Measurements from ENCODE around the gene SCYL2.
"Not testable (repeated sequence)": the region's sequence is repeated elsewhere in the genome, so short reads cannot be mapped to it uniquely, and the experiment has no call there.

SCYL2 gene

GRCh38 chr12:100266835-100267602, at the start of gene SCYL2, which contains the start of gene DEPDC4:
Gene SCYL2, plus strand, starts transcription at chr12:100267177. Its CDS starts 15,794 bp downstream, at chr12:100282971.
Gene DEPDC4, minus strand, starts transcription at chr12:100267079. Its CDS starts 3 bp downstream, at chr12:100267076.
- peak; percentile 95 for DNase-seq (ENCODE audit: low spot score)

GRCh38 chr12:100219328-100220109, 47.5 kb upstream of the SCYL2 start:
- no peak for DNase-seq (ENCODE audit: low spot score)

- no peak for DNase-seq (ENCODE audit: low spot score)
Observed at GRCh38 chr12:100221523-100221922, 45.5 kb upstream of the SCYL2 start.

- DNase-seq (ENCODE audit: low spot score), result not testable (repeated sequence)
Observed at GRCh38 chr12:100222173-100222572, 44.8 kb upstream of the SCYL2 start.

GRCh38 chr12:100225491-100225890, 41.5 kb upstream of the SCYL2 start:
- no peak for DNase-seq (ENCODE audit: low spot score)

GRCh38 chr12:100229036-100229635, 37.8 kb upstream of the SCYL2 start:
- DNase-seq (ENCODE audit: low spot score), result no peak

GRCh38 chr12:100229876-100230275, 37.1 kb upstream of the SCYL2 start:
- DNase-seq (ENCODE audit: low spot score), result no peak

GRCh38 chr12:100231873-100232272, 35.1 kb upstream of the SCYL2 start:
- DNase-seq (ENCODE audit: low spot score), result not testable (repeated sequence)

GRCh38 chr12:100234166-100234565, 32.8 kb upstream of the SCYL2 start:
- DNase-seq (ENCODE audit: low spot score), result no peak

- peak; percentile 28 for DNase-seq (ENCODE audit: low spot score)
Observed at GRCh38 chr12:100234591-100235304, 32.2 kb upstream of the SCYL2 start.

- DNase-seq (ENCODE audit: low spot score), result no peak
Observed at GRCh38 chr12:100238801-100239200, 28.2 kb upstream of the SCYL2 start.

- DNase-seq (ENCODE audit: low spot score), result no peak
Observed at GRCh38 chr12:100239589-100239988, 27.4 kb upstream of the SCYL2 start.

- no peak for DNase-seq (ENCODE audit: low spot score)
Observed at GRCh38 chr12:100243137-100243536, 23.8 kb upstream of the SCYL2 start.

GRCh38 chr12:100247765-100248164, 19.2 kb upstream of the SCYL2 start:
- no peak for DNase-seq (ENCODE audit: low spot score)

- peak; percentile 19 for DNase-seq (ENCODE audit: low spot score)
Observed at GRCh38 chr12:100248886-100249285, 18.1 kb upstream of the SCYL2 start.

- no peak for DNase-seq (ENCODE audit: low spot score)
Observed at GRCh38 chr12:100249941-100250340, 17.0 kb upstream of the SCYL2 start.

- DNase-seq (ENCODE audit: low spot score), result no peak
Observed at GRCh38 chr12:100251917-100252316, 15.1 kb upstream of the SCYL2 start.

GRCh38 chr12:100253437-100253836, 13.5 kb upstream of the SCYL2 start:
- DNase-seq (ENCODE audit: low spot score), result no peak

GRCh38 chr12:100254876-100255275, 12.1 kb upstream of the SCYL2 start:
- no peak for DNase-seq (ENCODE audit: low spot score)

- no peak for DNase-seq (ENCODE audit: low spot score)
Observed at GRCh38 chr12:100258127-100258526, 8.8 kb upstream of the SCYL2 start.

- no peak for DNase-seq (ENCODE audit: low spot score)
Observed at GRCh38 chr12:100263131-100263530, 3.8 kb upstream of the SCYL2 start.

GRCh38 chr12:100265107-100265506, 1.9 kb upstream of the SCYL2 start:
- not testable (repeated sequence) for DNase-seq (ENCODE audit: low spot score)
